GM18873 (cell line): ENCODE measurements around the gene ZNF451.

ENCODE experiments used
- ATAC-seq: cut with Tn5 transposase; IDR thresholded peaks from one replicate; pipeline ENCODE4 v1.9.1; 2021; ENCODE audit warnings: mild to moderate bottlenecking, moderate library complexity, moderate number of reproducible peaks; ENCODE audit not compliant: unreplicated experiment, low FRiP score

ZNF451 gene

DNA sequence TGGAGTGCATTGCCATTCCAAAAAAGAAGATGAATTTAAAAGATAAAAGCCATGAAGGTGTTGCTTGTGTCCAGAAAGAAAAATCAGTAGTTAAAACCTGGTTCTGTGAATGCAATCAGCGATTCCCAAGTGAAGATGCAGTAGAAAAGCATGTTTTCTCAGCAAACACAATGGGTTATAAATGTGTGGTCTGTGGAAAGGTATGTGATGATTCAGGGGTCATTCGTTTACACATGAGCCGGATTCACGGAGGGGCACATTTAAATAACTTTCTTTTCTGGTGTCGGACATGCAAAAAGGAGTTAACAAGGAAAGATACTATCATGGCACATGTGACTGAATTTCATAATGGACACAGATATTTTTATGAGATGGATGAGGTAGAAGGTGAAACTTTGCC lies 57.4 kb downstream of the ZNF451 start:
- no peak for ATAC-seq

DNA sequence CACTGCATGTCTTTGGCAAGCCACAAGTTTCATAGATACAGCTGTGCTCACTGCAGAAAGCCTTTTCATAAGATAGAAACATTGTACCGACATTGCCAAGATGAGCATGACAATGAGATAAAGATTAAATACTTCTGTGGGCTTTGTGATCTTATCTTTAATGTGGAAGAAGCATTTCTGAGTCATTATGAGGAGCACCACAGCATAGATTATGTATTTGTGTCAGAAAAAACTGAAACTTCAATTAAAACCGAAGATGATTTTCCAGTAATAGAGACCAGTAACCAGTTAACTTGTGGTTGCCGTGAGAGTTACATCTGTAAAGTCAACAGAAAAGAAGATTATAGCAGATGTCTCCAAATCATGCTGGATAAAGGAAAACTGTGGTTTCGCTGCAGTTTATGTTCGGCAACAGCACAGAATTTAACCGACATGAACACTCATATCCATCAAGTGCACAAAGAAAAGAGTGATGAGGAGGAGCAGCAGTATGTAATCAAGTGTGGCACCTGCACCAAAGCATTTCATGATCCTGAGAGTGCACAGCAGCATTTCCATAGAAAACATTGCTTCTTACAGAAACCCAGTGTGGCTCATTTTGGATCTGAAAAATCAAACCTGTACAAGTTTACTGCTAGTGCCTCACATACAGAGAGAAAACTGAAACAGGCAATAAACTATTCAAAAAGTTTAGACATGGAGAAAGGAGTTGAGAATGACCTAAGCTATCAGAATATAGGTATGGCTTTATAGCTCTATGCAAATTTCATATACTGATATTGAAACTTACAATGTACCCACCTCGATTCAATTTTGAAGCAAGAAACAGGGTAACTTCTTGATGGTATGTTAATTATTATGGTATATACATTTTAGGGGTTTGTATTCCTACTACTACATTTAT lies 58.2 kb downstream of the ZNF451 start:
- no peak for ATAC-seq

DNA sequence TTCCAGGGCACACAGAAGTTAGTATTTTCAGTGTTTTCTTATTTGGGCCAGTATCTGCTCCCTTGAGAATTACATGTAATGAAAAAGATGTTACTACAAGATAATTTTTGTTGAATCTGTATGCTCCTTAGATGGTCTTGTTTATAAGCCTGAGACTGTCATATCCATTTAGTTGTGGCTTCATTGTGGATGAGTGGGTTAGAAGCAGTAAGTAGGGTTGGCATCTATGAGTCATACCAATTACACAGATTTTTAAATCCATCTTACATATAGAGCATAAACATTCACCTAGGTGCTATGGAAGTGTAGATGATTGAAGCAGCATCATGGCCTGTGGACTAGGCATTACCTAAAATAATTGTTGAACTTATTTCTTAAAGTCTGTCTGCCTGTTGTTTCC lies 68.7 kb downstream of the ZNF451 start:
- no peak for ATAC-seq

GRCh38 chr6:57159127-57159526 lies 69.1 kb downstream of the ZNF451 start:
- ATAC-seq, result no peak

DNA sequence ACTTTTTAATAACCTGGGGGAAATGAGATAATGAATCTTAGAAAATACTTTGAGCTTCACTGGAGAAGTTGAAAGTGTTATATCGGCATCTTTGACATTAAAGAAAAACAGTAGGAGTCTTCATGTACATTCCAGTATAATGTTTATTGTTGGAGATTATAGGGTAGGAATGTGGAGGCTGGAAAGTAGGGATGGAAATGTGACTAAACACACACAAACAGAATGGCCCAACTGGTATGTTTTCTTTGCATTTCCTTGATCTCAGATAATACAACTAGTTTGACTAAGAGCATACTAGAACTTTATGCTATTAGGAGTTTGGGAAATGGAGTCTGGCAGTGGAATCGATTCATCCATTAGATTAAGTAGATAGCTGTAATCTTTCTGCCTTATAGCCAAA lies 72.0 kb downstream of the ZNF451 start:
- ATAC-seq, result no peak

- ATAC-seq, result no peak
Measured at GRCh38 chr6:57162516-57162915, 72.5 kb downstream of the ZNF451 start.

- ATAC-seq, result no peak
Measured at GRCh38 chr6:57163956-57164355, 74.0 kb downstream of the ZNF451 start.

DNA sequence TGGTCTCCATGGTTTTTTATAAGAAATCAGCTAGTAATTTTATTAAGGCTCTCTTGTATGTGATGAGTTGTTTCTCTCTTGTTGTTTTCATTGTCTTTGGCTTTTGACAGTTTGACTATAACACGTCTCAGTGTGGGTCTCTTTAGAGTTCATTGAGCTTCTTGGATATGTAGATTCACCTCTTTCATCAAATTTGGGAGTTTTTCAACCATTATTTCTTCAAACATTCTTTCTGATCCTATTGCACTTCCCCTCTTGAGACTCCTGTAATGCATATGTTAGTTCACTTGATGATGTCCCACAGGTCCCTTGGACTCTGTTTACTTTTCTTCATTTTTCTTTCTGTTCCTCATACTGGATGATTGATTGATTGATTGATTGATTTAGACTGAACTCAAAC lies 75.1 kb downstream of the ZNF451 start:
- ATAC-seq, result no peak

DNA sequence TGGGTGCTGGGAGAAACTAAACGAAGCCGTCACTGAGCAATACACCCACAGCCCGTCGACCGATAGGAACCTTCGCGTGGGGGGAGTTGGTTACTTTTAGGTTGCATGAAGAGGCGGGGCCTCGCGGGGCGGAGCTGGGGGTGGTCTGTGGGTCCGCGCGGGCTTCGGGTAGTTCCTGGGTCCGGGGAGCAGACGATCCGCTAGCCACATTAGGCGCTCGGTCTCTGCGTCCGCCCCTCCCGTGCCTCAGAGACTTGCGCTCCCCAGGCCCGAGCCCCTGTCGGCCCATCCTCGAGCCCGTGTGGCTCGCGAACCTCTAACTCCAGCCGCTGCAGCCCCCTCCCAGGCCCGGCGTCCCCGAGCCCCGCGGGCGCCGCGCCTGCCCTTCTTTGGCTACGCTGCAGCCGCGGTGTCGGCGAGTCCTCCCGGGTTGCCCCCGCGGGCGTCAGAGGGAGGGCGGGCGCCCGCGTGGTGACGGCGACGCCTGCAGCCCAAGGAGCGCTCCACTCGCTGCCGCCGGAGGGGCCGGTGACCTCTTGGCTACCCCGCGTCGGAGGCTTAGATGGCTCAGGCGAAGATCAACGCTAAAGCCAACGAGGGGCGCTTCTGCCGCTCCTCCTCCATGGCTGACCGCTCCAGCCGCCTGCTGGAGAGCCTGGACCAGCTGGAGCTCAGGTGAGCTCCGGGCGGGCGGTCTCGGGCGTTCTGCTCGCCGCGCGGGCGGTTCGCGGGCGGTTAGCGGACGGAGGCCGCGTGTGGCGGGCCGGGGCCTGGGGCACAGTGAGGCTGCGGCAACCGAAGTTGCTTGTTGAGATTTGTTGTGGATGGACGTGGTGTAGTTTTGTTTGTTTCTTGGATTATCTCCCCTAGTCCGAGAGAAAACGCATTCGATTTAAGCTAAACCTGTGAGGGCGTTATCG lies 82.4 kb downstream of the ZNF451 start, which contains the start of gene BAG2:
BAG2 (plus strand) TSS at position 191 of the 920 bp plus-strand sequence; CDS start at position 563, 372 bp downstream.
- peak; percentile 82 for ATAC-seq

DNA sequence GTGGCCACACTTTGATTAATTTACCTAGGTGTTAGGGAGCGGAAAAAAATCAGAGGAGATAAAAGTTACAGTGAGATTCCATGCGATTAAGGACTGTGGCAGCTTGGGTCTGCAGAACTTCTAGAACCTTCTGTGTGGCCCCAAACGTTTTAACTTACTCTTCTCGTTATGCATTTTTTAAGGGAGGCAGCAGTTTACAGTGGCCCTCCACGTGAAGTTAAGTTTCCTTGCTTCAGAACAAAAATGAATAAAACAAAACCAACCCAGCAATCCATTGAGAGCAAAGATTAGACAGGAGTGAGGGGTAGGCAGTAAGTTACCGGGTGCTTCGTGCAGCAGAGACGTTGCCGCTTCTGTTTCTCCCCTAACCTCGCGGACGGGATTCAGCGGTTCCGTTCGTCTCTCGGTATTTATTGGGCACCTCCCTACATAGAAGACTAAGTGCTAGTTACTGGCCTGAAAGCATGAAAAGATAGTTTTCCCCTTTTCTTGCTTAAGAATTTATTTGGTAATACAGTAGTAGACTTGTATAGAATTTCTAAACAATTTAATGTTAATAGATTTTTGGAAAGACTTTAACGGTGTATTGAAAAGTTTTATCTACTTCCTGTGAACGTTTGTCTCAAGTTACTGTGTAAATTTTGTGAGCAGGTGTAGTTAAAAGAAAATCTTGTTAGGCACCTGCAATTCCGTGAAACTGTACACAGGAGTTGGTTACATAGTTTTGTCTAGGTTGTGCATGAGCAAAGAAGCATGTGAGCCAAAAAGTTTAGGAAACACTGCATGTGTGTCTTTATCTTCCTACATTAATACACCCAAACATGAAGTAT lies 83.3 kb downstream of the ZNF451 start:
- no peak for ATAC-seq

DNA sequence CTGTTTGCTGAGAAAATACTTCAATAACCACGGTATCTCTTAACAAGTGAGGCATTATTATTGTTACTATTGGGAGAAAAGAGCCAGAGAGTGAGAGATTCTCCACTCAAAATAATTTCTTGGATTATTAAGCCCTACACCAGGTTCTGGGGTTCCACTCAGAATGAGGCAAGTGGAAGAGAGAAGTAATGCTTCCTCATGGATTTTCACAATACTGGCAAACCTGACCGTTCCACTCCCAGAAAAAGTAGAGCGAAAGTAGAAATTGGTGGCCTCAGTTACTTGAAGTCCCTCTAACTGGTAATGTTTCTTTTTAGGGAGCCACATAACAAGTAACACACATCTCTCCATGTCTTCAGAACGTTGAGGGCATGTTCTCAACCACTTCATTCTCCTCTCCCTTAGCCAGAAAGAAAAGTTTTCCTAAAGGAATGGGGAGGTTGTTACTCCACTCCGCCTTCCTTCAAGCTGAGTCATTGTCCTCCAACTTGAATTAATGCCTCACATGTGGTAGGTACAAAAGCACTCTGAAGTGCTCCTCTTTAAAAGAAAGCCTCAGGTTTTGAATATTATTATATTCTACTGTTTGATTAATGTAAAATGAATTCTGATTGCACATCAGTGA lies 84.0 kb downstream of the ZNF451 start:
- ATAC-seq, result no peak

DNA sequence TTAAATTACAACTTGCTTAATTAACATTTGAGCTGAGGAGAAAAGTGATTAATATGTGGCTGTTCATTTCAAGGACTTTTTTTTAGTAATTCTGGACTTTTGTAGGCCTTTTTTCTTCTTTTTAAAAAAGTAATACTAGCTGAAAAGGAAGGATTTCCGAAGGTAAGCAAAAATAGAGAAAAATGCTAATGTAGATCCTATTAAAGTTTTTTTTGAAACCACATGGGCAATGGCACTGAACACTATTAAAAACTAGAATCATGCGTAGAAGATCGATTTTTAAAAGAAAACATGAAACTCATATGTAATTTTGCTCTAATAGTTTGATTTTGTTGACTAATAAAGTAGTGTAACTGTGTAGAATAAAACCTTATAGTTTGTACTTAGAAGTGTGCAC lies 84.5 kb downstream of the ZNF451 start:
- no peak for ATAC-seq

DNA sequence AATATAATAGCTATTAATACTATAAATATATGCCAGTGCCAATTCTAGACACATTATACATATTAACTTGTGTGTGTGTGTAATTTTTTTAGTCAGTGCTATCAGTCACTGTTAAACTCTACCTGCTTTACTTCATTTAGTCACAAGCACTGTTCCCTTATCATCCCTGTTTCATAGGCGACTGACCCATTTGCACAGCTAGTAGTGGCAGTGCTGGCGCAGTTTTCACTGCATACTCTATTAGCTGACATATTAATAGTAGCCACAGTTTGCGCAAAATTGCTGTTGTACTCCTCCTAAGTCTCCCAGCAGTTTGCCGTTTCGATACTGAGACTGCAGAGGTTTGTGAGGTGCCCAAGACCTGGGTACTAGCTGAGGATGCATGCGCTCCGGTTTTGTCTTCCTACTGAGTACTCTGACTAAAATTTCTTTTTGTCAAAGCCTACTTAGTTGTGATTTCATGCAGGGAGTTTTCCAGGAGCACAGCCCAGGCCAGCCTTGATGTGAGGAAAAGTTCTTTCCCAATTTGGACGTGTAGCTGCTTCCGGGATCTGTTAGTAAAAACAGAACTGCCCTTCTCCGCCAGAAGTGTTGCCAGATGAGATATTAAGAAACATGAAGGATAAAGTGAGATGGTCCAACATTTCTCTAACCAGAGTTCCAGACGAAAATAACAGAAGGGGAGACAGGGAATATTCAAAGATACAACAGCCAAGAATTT lies 87.7 kb downstream of the ZNF451 start:
- no peak for ATAC-seq

GRCh38 chr6:57180596-57180995 lies 90.6 kb downstream of the ZNF451 start:
- ATAC-seq, result no peak

GRCh38 chr6:57182017-57182432 lies 92.0 kb downstream of the ZNF451 start:
- ATAC-seq, result no peak

- ATAC-seq, result no peak
Measured at GRCh38 chr6:57183336-57183735, 93.3 kb downstream of the ZNF451 start.

DNA sequence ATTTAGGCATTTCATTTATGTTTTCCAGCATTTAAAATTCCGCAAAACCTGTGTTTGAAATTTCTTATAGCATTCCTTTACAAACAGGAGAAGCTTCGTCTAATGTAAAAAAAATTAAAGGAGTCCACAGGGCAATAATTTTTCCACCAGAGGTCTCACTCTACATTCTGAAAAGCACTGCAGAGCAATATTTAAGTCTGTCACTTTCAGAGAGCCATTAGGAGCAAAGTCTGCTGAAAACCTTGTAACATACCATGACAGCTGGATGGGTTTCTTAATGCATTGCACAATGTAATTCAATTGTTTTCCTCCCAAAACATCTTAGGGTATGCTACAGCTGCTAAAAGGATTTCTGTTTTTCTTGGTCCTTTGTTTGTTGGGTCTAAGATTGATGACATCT lies 100.2 kb downstream of the ZNF451 start:
- ATAC-seq, result no peak

- ATAC-seq, result no peak
Measured at GRCh38 chr6:57193177-57193576, 103.2 kb downstream of the ZNF451 start.

GRCh38 chr6:57195457-57195856 lies 105.5 kb downstream of the ZNF451 start:
- ATAC-seq, result no peak
